BLaER1 (cell line): Measurements from ENCODE around the gene DDX52.

ENCODE experiments used
- H3K27ac ChIP-seq: shearing (Covaris generic); formaldehyde crosslinking; 2 replicates; pipeline ENCODE4 v1.8.1; 2022
- H3K27me3 ChIP-seq: shearing (Covaris generic); formaldehyde crosslinking; 2 replicates; pipeline ENCODE4 v1.8.1; 2022
- H3K36me3 ChIP-seq: shearing (Covaris generic); formaldehyde crosslinking; 2 replicates; pipeline ENCODE4 v1.8.1; 2022
- H3K4me1 ChIP-seq: shearing (Covaris generic); formaldehyde crosslinking; 2 replicates; pipeline ENCODE4 v1.8.1; 2022
- H3K4me2 ChIP-seq: shearing (Covaris generic); formaldehyde crosslinking; 2 replicates; pipeline ENCODE4 v1.8.1; 2022
- H3K4me3 ChIP-seq: shearing (Covaris generic); formaldehyde crosslinking; 2 replicates; pipeline ENCODE4 v1.8.1; 2022
- H3K9ac ChIP-seq: shearing (Covaris generic); formaldehyde crosslinking; 2 replicates; pipeline ENCODE4 v1.8.1; 2022
- H3K9me3 ChIP-seq: shearing (Covaris generic); formaldehyde crosslinking; 2 replicates; pipeline ENCODE4 v1.8.1; 2022
- H4K20me1 ChIP-seq: shearing (Covaris generic); formaldehyde crosslinking; 2 replicates; pipeline ENCODE4 v1.8.1; 2022
- Cebpa-rat ChIP-seq: shearing (Covaris generic); IDR thresholded peaks from 2 replicates; pipeline ENCODE4 v1.8.1; 2022

The DDX52 gene

GRCh38 chr17:37598145-37598544 is 45.1 kb downstream of the DDX52 start:
- no peaks in the 10 kb centered on the region for H3K27me3 ChIP-seq
- no peaks in the 10 kb centered on the region for H3K4me1 ChIP-seq
- H4K20me1 ChIP-seq: peaks cover 66% of the 10 kb centered on the region
- H3K9me3 ChIP-seq: peaks cover 2% of the 10 kb centered on the region
- H3K36me3 ChIP-seq: peaks cover 84% of the 10 kb centered on the region
- TF ChIP-seq Cebpa-rat: no peak
- H3K9ac ChIP-seq: no peak overlapping the region
- H3K4me2 ChIP-seq: no peak overlapping the region
- H3K27ac ChIP-seq: no peak overlapping the region
- no peak overlapping the region for H3K4me3 ChIP-seq

DNA sequence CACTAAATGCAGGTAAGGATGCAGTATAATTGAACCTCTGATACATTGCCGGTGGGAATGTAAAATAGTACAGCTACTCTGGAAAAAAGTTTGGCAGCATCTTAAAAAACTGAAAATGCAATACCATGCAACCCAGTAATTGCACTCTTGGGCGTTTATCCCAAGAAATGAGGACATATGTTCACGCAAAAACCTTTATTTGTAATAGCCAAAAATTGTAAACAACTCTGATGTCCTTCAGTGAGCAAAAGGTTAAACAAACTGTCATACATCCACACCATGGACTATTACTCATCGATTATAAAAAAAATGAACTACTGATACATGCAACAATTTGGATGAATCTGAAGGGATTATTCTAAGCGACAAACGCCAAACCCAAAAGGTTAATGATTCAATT is 51.0 kb downstream of the DDX52 start:
- no peaks in the 10 kb centered on the region for H3K4me1 ChIP-seq
- H3K4me2 ChIP-seq: no peak overlapping the region
- TF ChIP-seq Cebpa-rat: no peak
- H3K27ac ChIP-seq: no peak overlapping the region
- H4K20me1 ChIP-seq: peaks cover 81% of the 10 kb centered on the region
- H3K36me3 ChIP-seq: peaks cover 84% of the 10 kb centered on the region
- H3K27me3 ChIP-seq: no peaks in the 10 kb centered on the region
- no peaks in the 10 kb centered on the region for H3K9me3 ChIP-seq
- no peak overlapping the region for H3K4me3 ChIP-seq
- H3K9ac ChIP-seq: no peak overlapping the region

DNA sequence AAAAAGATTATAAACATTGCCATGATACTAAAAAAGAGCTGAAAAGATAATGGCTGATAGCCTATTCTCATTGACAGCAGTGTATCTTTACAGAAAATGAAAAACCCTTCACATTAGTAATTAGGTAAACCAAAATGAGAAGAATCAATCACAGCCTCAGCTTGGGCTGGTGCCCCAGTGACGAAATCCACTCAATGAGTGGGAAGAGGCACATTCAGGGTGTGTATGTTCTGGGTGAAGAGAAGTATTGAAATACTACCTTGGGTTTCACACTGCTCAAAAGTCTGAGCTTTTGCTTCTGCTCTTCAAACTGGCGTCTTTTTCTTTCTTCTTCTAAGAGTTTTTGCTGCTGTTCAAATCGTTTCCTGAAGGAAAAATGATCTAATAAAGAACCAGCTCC is 58.2 kb downstream of the DDX52 start:
- Histone ChIP-seq H3K4me2 (no peak overlapping the region), H3K27ac (no peak overlapping the region), H3K4me1 (no peaks in the 10 kb centered on the region), H3K9ac (no peak overlapping the region), H3K27me3 (no peaks in the 10 kb centered on the region), H3K36me3 (peaks cover 94% of the 10 kb centered on the region), H3K9me3 (no peaks in the 10 kb centered on the region), H3K4me3 (no peak overlapping the region), H4K20me1 (peaks cover 31% of the 10 kb centered on the region)
- no peak for TF ChIP-seq Cebpa-rat

GRCh38 chr17:37576281-37576680 is 67.0 kb downstream of the DDX52 start:
- no peak for TF ChIP-seq Cebpa-rat
- H4K20me1 ChIP-seq: no peaks in the 10 kb centered on the region
- H3K4me1 ChIP-seq: no peaks in the 10 kb centered on the region
- H3K9ac ChIP-seq: no peak overlapping the region
- H3K9me3 ChIP-seq: peaks cover 19% of the 10 kb centered on the region
- H3K4me2 ChIP-seq: no peak overlapping the region
- H3K36me3 ChIP-seq: peaks cover 87% of the 10 kb centered on the region
- no peak overlapping the region for H3K27ac ChIP-seq
- H3K27me3 ChIP-seq: no peaks in the 10 kb centered on the region
- H3K4me3 ChIP-seq: no peak overlapping the region

DNA sequence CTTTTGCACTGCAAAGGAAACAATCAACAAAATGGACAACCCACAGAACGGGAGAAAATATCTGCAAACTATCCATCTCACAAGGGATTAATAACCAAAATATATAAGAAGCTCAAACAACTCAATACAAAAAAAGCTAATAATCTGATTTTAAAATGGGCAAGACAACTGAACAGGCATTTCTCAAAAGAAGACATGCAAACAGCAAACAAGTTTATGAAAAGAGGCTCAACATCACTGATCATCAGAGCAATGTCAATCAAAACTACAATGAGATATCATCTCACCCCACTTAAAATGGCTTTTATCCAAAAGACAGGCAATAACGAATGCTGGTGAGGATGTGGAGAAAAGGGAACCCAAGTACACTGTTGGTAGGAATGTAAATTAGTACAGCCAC is 68.8 kb downstream of the DDX52 start:
- TF ChIP-seq Cebpa-rat: no peak

DNA sequence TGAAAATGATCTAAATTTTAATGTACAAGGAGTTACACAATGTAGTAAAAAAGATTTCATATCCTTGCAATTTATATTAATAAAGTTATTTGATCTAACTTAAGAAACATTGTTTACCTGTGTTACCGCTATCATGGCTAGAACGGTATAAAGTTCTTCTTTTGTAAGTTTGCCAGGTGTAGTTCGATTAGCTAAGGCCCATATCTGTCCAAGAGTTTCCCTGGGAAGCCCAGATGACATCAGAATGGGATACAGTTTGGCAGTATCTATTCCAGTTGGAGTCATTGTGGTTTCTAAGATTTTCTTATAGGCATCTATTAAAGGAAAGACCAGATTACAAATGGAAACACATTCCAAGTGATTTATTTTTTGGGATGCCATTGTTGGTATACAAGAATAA is 71.6 kb downstream of the DDX52 start:
- Histone ChIP-seq H3K4me3 (no peak overlapping the region), H3K4me1 (no peaks in the 10 kb centered on the region), H3K27ac (no peak overlapping the region), H3K27me3 (no peaks in the 10 kb centered on the region), H3K9me3 (peaks cover 26% of the 10 kb centered on the region), H3K36me3 (peaks cover 92% of the 10 kb centered on the region), H4K20me1 (no peaks in the 10 kb centered on the region), H3K4me2 (no peak overlapping the region), H3K9ac (no peak overlapping the region)
- TF ChIP-seq Cebpa-rat: no peak

More for the DNA sequence above, 68.8 kb downstream of the DDX52 start:
- Histone ChIP-seq H3K36me3 (peaks cover 88% of the 10 kb centered on the region), H3K4me3 (no peak overlapping the region), H3K9ac (no peak overlapping the region), H3K27me3 (no peaks in the 10 kb centered on the region), H4K20me1 (no peaks in the 10 kb centered on the region), H3K9me3 (peaks cover 19% of the 10 kb centered on the region), H3K27ac (no peak overlapping the region), H3K4me1 (no peaks in the 10 kb centered on the region), H3K4me2 (no peak overlapping the region)

GRCh38 chr17:37570527-37571093 is 72.6 kb downstream of the DDX52 start:
- Histone ChIP-seq H3K4me1 (no peaks in the 10 kb centered on the region), H3K27ac (no peak overlapping the region), H3K9ac (no peak overlapping the region), H4K20me1 (no peaks in the 10 kb centered on the region), H3K4me2 (no peak overlapping the region), H3K36me3 (peaks cover 90% of the 10 kb centered on the region), H3K27me3 (no peaks in the 10 kb centered on the region), H3K4me3 (no peak overlapping the region), H3K9me3 (peaks cover 28% of the 10 kb centered on the region)
- TF ChIP-seq Cebpa-rat: no peak

- Histone ChIP-seq H3K4me3 (no peak overlapping the region), H3K9me3 (peaks cover 13% of the 10 kb centered on the region; the same call in 1 of the 2 replicates), H3K27me3 (no peaks in the 10 kb centered on the region), H3K27ac (no peak overlapping the region), H3K36me3 (peaks cover 88% of the 10 kb centered on the region), H3K4me2 (no peak overlapping the region), H4K20me1 (no peaks in the 10 kb centered on the region), H3K9ac (no peak overlapping the region), H3K4me1 (no peaks in the 10 kb centered on the region)
- TF ChIP-seq Cebpa-rat: no peak
These were observed 74.7 kb downstream of the DDX52 start for GRCh38 chr17:37568350-37569053.

DNA sequence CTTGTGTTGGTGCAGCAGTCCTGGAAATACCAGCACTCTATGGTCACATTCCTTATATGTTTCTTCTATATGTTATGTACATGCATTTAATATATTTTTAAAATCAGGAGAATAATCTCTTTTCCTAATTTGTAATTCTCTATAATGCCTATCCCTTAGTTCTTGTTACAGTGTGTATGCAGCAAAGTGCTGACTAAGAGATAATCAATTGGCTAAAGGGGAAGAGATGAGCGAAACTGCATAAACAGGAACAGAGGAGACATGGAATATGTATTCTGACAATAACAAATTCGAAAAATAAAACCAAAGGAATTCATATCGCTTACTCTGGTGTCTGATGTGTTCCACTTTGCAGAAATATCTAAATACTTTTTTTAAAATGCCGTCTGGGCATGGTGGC is 75.7 kb downstream of the DDX52 start:
- Histone ChIP-seq H3K27ac (no peak overlapping the region), H3K9ac (no peak overlapping the region), H3K9me3 (peaks cover 13% of the 10 kb centered on the region; the same call in 1 of the 2 replicates), H3K27me3 (no peaks in the 10 kb centered on the region), H3K36me3 (peaks cover 85% of the 10 kb centered on the region), H4K20me1 (0 out of 2 replicates have a peak, but pooled peaks cover 2% of the 10 kb centered on the region), H3K4me3 (no peak overlapping the region), H3K4me2 (no peak overlapping the region), H3K4me1 (no peaks in the 10 kb centered on the region)
- no peak for TF ChIP-seq Cebpa-rat

GRCh38 chr17:37567137-37567536 is 76.1 kb downstream of the DDX52 start:
- no peak overlapping the region for H3K27ac ChIP-seq
- H3K36me3 ChIP-seq: peaks cover 85% of the 10 kb centered on the region
- no peak for TF ChIP-seq Cebpa-rat

More at GRCh38 chr17:37567137-37567536, 76.1 kb downstream of the DDX52 start:
- Histone ChIP-seq H3K9ac (no peak overlapping the region), H3K4me2 (no peak overlapping the region), H3K4me1 (no peaks in the 10 kb centered on the region), H4K20me1 (0 out of 2 replicates have a peak, but pooled peaks cover 6% of the 10 kb centered on the region), H3K4me3 (no peak overlapping the region), H3K9me3 (peaks cover 13% of the 10 kb centered on the region; the same call in 1 of the 2 replicates), H3K27me3 (no peaks in the 10 kb centered on the region)
